ENCODE results near the gene ATXN1. TPM values are rescaled to one million over a fixed set of nuclear protein-coding genes. Genes with fewer than 3 reads are reported as not detected.

The ATXN1 gene
- total and polyA plus RNA-seq, 2 experiments from 2014 or later, result 4.8 to 9.1 TPM

- TF ChIP-seq, protein P1, sequence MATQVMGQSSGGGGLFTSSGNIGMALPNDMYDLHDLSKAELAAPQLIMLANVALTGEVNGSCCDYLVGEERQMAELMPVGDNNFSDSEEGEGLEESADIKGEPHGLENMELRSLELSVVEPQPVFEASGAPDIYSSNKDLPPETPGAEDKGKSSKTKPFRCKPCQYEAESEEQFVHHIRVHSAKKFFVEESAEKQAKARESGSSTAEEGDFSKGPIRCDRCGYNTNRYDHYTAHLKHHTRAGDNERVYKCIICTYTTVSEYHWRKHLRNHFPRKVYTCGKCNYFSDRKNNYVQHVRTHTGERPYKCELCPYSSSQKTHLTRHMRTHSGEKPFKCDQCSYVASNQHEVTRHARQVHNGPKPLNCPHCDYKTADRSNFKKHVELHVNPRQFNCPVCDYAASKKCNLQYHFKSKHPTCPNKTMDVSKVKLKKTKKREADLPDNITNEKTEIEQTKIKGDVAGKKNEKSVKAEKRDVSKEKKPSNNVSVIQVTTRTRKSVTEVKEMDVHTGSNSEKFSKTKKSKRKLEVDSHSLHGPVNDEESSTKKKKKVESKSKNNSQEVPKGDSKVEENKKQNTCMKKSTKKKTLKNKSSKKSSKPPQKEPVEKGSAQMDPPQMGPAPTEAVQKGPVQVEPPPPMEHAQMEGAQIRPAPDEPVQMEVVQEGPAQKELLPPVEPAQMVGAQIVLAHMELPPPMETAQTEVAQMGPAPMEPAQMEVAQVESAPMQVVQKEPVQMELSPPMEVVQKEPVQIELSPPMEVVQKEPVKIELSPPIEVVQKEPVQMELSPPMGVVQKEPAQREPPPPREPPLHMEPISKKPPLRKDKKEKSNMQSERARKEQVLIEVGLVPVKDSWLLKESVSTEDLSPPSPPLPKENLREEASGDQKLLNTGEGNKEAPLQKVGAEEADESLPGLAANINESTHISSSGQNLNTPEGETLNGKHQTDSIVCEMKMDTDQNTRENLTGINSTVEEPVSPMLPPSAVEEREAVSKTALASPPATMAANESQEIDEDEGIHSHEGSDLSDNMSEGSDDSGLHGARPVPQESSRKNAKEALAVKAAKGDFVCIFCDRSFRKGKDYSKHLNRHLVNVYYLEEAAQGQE (IDR thresholded peaks at IDR 0.05; ENCODE audit: unreplicated experiment), result no peak
- TF ChIP-seq NANOG (IDR thresholded peaks at IDR 0.05; ENCODE audit: borderline replicate concordance) (no peak), JUNB (IDR thresholded peaks at IDR 0.05; ENCODE audit: unreplicated experiment) (no peak)
These were observed 45.1 kb upstream of the ATXN1 start (continued) for GRCh38 chr6:16806363-16806762.

GRCh38 chr6:16805243-16805950, 44.1 kb upstream of the ATXN1 start:
- Histone ChIP-seq H3F3A (replicated peaks; ENCODE audit: low read depth) (no peaks in the 10 kb centered on the region), H3K79me2 (replicated peaks; ENCODE audit: insufficient read depth) (no peaks in the 10 kb centered on the region), H3K27ac (ENCODE audit: low read depth) (no peak overlapping the region; the same call in 1 of the 2 replicates), H3K36me3 (ENCODE audit: insufficient read depth) (no peaks in the 10 kb centered on the region; the same call in 1 of the 2 replicates), H3K4me2 (peak overlapping the region; percentile 70), H2AFZ (peak overlapping the region; percentile 70), H3K4me3 (no peak overlapping the region), H3K27me3 (ENCODE audit: insufficient read depth) (no peaks in the 10 kb centered on the region), H3K4me1 (ENCODE audit: insufficient read depth) (peaks cover 23% of the 10 kb centered on the region), H4K20me1 (replicated peaks; ENCODE audit: insufficient read depth) (no peaks in the 10 kb centered on the region), H3K9me2 (ENCODE audit: insufficient read depth) (no peaks in the 10 kb centered on the region)
- Mint-ChIP-seq H3K4me3 (no peak overlapping the region), H3K27me3 (ENCODE audit: insufficient read depth, low read depth, poor library complexity) (peaks cover 6% of the 10 kb centered on the region), H3K9me3 (peaks cover 11% of the 10 kb centered on the region; the same call in 2 of the 3 replicates), H3K4me1 (peaks cover 34% of the 10 kb centered on the region), H3K27ac (peak overlapping the region; percentile 17; the same call in 1 of the 2 replicates), H3K36me3 (ENCODE audit: low read depth) (no peaks in the 10 kb centered on the region)
- DNase-seq (ENCODE audit: low spot score) (peak; percentile 27), ATAC-seq (peak; percentile 5; the same call in 1 of the 3 replicates)
- TF ChIP-seq POLR2AphosphoS5 (IDR thresholded peaks at IDR 0.05; ENCODE audit: low read depth) (no peak), CREB1 (CRISPR knock-in tag; IDR thresholded peaks at IDR 0.05; ENCODE audit: low read depth) (no peak), STAT1 (IDR thresholded peaks at IDR 0.05; ENCODE audit: unreplicated experiment) (no peak), ETS1 (IDR thresholded peaks at IDR 0.05) (no peak), EZH2phosphoT487 (IDR thresholded peaks at IDR 0.05; ENCODE audit: unreplicated experiment) (no peak), ZNF114 (CRISPR knock-in tag; IDR thresholded peaks at IDR 0.05) (no peak), EZH2 (IDR thresholded peaks at IDR 0.05; ENCODE audit: low read depth, unreplicated experiment) (no peak), NANOG (IDR thresholded peaks at IDR 0.05; ENCODE audit: borderline replicate concordance) (no peak), ZNF331 (CRISPR knock-in tag; IDR thresholded peaks at IDR 0.05; ENCODE audit: low read depth) (no peak)
- TF ChIP-seq, protein P1 (IDR thresholded peaks at IDR 0.05; ENCODE audit: unreplicated experiment), result no peak

Measured in GM23338 (cell line).